Progenitor cell of endocrine pancreas (in vitro differentiated cells): ENCODE results near the gene CRADD. TPM values are rescaled to one million over a fixed set of nuclear protein-coding genes. Genes with fewer than 3 reads are reported as not detected.

ENCODE experiments used
- DNase-seq: peaks from one replicate; pipeline ENCODE4 v3.0.0; 2021; ENCODE audit warnings: low spot score; ENCODE audit not compliant: unreplicated experiment
- H3K27ac Mint-ChIP-seq: 2 replicates; pipeline ENCODE4 v1.8.0; 2021; ENCODE audit warnings: mild to moderate bottlenecking, moderate library complexity, mixed read lengths
- H3K27me3 Mint-ChIP-seq: 2 replicates; pipeline ENCODE4 v1.8.0; 2021; ENCODE audit warnings: mixed read lengths
- H3K36me3 Mint-ChIP-seq: 2 replicates; pipeline ENCODE4 v1.8.0; 2022; ENCODE audit warnings: mixed read lengths; ENCODE audit not compliant: insufficient read depth
- H3K4me1 Mint-ChIP-seq: 2 replicates; pipeline ENCODE4 v1.8.0; 2021; ENCODE audit warnings: low read depth, mixed read lengths
- H3K4me3 Mint-ChIP-seq: 2 replicates; pipeline ENCODE4 v1.8.0; 2021; ENCODE audit warnings: low read depth, mild to moderate bottlenecking, moderate library complexity, mixed read lengths
- H3K9me3 Mint-ChIP-seq: 2 replicates; pipeline ENCODE4 v1.8.0; 2021; ENCODE audit warnings: low read depth, mixed read lengths
- CTCF ChIP-seq: fragments of 200-600 bp; sonication (generic); IDR thresholded peaks from one replicate; pipeline ENCODE4 v1.5.0; 2021; ENCODE audit warnings: antibody characterized with exemption, mild to moderate bottlenecking; ENCODE audit not compliant: unreplicated experiment
- total RNA-seq: library from RNA; stranded (reverse); gene quantifications from 2 replicates; pipeline ENCODE4 v1.2.1, GENCODE V29; 2021

The CRADD gene
- total RNA-seq, 1 donor from 2014 or later: 11.7 TPM

- Mint-ChIP-seq H3K27me3 (no peaks in the 10 kb centered on the region), H3K27ac (no peak overlapping the region), H3K4me3 (no peak overlapping the region), H3K9me3 (peaks cover 9% of the 10 kb centered on the region), H3K36me3 (no peaks in the 10 kb centered on the region), H3K4me1 (no peaks in the 10 kb centered on the region)
- TF ChIP-seq CTCF: no peak
- DNase-seq: no peak
Observed at GRCh38 chr12:93937812-93938211, 260.6 kb downstream of the CRADD start.

GRCh38 chr12:93938317-93938716, 261.1 kb downstream of the CRADD start:
- no peak overlapping the region for H3K4me3 Mint-ChIP-seq

GRCh38 chr12:93938931-93939330, 261.8 kb downstream of the CRADD start:
- no peaks in the 10 kb centered on the region for H3K36me3 Mint-ChIP-seq
- H3K4me3 Mint-ChIP-seq: no peak overlapping the region
- H3K4me1 Mint-ChIP-seq: no peaks in the 10 kb centered on the region
- H3K27me3 Mint-ChIP-seq: no peaks in the 10 kb centered on the region
- no peak overlapping the region for H3K27ac Mint-ChIP-seq
- TF ChIP-seq CTCF: no peak
- DNase-seq: no peak
- H3K9me3 Mint-ChIP-seq: peaks cover 9% of the 10 kb centered on the region

More at GRCh38 chr12:93938317-93938716, 261.1 kb downstream of the CRADD start:
- H3K36me3 Mint-ChIP-seq: no peaks in the 10 kb centered on the region
- no peaks in the 10 kb centered on the region for H3K4me1 Mint-ChIP-seq
- H3K27me3 Mint-ChIP-seq: no peaks in the 10 kb centered on the region
- peaks cover 9% of the 10 kb centered on the region for H3K9me3 Mint-ChIP-seq
- H3K27ac Mint-ChIP-seq: no peak overlapping the region
- TF ChIP-seq CTCF: no peak
- no peak for DNase-seq

- Mint-ChIP-seq H3K36me3 (no peaks in the 10 kb centered on the region), H3K27me3 (no peaks in the 10 kb centered on the region), H3K4me1 (no peaks in the 10 kb centered on the region), H3K27ac (no peak overlapping the region), H3K4me3 (no peak overlapping the region), H3K9me3 (peaks cover 9% of the 10 kb centered on the region)
- no peak for TF ChIP-seq CTCF
- DNase-seq: no peak
Observed at GRCh38 chr12:93939641-93940325, 262.6 kb downstream of the CRADD start.

- H3K27ac Mint-ChIP-seq: no peak overlapping the region
- TF ChIP-seq CTCF: no peak
- peaks cover 3% of the 10 kb centered on the region for H3K9me3 Mint-ChIP-seq
Observed at GRCh38 chr12:93943780-93944179, 266.6 kb downstream of the CRADD start.

More at GRCh38 chr12:93943780-93944179, 266.6 kb downstream of the CRADD start:
- H3K27me3 Mint-ChIP-seq: no peaks in the 10 kb centered on the region
- no peak overlapping the region for H3K4me3 Mint-ChIP-seq
- no peaks in the 10 kb centered on the region for H3K36me3 Mint-ChIP-seq
- no peaks in the 10 kb centered on the region for H3K4me1 Mint-ChIP-seq
- no peak for DNase-seq
